HepG2 (cell line): ENCODE results near the gene GATAD2B. TPM values are rescaled to one million over a fixed set of nuclear protein-coding genes. Genes with fewer than 3 reads are reported as not detected.

Source experiments
- AKAP8 ChIP-seq: sonication (generic); formaldehyde crosslinking; IDR thresholded peaks from 2 replicates; pipeline ENCODE4 v1.5.1; 2020; ENCODE audit warnings: mild to moderate bottlenecking, missing genetic modification reagents
- ARID2 ChIP-seq: sonication (generic); formaldehyde crosslinking; IDR thresholded peaks from 2 replicates; pipeline ENCODE4 v1.8.1; 2022; ENCODE audit warnings: mild to moderate bottlenecking, missing genetic modification reagents, borderline replicate concordance
- GTF3A ChIP-seq: sonication (generic); formaldehyde crosslinking; conservative IDR thresholded peaks from 2 replicates; pipeline ENCODE4 v1.4.0; 2020; ENCODE audit warnings: mild to moderate bottlenecking, missing genetic modification reagents
- JUND ChIP-seq: sonication (generic); formaldehyde crosslinking; IDR thresholded peaks from 2 replicates; pipeline ENCODE4 v1.8.0; 2022; ENCODE audit warnings: mild to moderate bottlenecking, missing genetic modification reagents
- KLF12 ChIP-seq: sonication (generic); formaldehyde crosslinking; IDR thresholded peaks from 2 replicates; pipeline ENCODE4 v1.4.0; 2020; ENCODE audit warnings: missing genetic modification reagents, borderline replicate concordance
- NCOR1 ChIP-seq: fragments of 200-600 bp; sonication (generic); IDR thresholded peaks from 2 replicates; pipeline ENCODE4 v1.7.0; 2017; ENCODE audit warnings: antibody characterized with exemption, low read length, borderline replicate concordance
- NPAS2 ChIP-seq: sonication (generic); formaldehyde crosslinking; IDR thresholded peaks from 2 replicates; pipeline ENCODE4 v1.8.0; 2022; ENCODE audit warnings: mild to moderate bottlenecking, missing genetic modification reagents, borderline replicate concordance
- RBM22 ChIP-seq: fragments of 200-400 bp; formaldehyde crosslinking; optimal IDR thresholded peaks from 2 replicates; pipeline ENCODE3; 2017; ENCODE audit warnings: mild to moderate bottlenecking, low read length, moderate library complexity
- ZBTB7A ChIP-seq: sonication (generic); formaldehyde crosslinking; IDR thresholded peaks from 2 replicates; pipeline ENCODE4 v1.8.0; 2022; ENCODE audit warnings: mild to moderate bottlenecking, missing genetic modification reagents
- ZFY ChIP-seq: sonication (generic); formaldehyde crosslinking; IDR thresholded peaks from 2 replicates; pipeline ENCODE4 v1.4.0; 2020; ENCODE audit warnings: missing genetic modification reagents
- ZNF282 ChIP-seq: fragments of 450-650 bp; IDR thresholded peaks from 2 replicates; pipeline ENCODE4 v1.6.1; 2018; ENCODE audit not compliant: partially characterized antibody
- ZNF7 ChIP-seq: IDR thresholded peaks from 2 replicates; pipeline ENCODE4 v1.6.1; 2016; ENCODE audit warnings: missing biosample characterization, missing genetic modification reagents
- ZNF749 ChIP-seq: sonication (generic); formaldehyde crosslinking; IDR thresholded peaks from 2 replicates; pipeline ENCODE4 v1.8.0; 2022; ENCODE audit warnings: mild to moderate bottlenecking, missing genetic modification reagents, moderate library complexity, borderline replicate concordance
- polyA plus RNA-seq, 8 experiments: library from polyadenylated mRNA; depleted of rRNA in 3 of 8; stranded (reverse) in 7 of 8; unstranded in 1 of 8; fragments of >200 nt; fragmentation: Illumina TruSeq in 4 of 8; extraction: Trizol in 4 of 8; gene quantifications; 2 replicates each; pipeline versions ENCODE4 v1.2.1 to v1.2.3, GENCODE V29; 2011 to 2016; ENCODE audit warnings: low read depth in 4 of 8, missing spikeins in 1 of 8, mixed read lengths in 1 of 8; ENCODE audit not compliant: insufficient read depth in 1 of 8
- total RNA-seq, 5 experiments: library from RNA; depleted of rRNA; stranded (reverse); fragments of >200 nt; fragmentation: Illumina TruSeq; extraction: Trizol; gene quantifications; 2 replicates each; pipeline ENCODE4 v1.2.3, GENCODE V29; 2016; ENCODE audit warnings: low read depth in 1 of 5
- TF ChIP-seq, protein P1 (sequence below): sonication (generic); formaldehyde crosslinking; IDR thresholded peaks from 2 replicates; pipeline ENCODE4 v1.4.0; 2020; ENCODE audit warnings: missing genetic modification reagents
- TF ChIP-seq, protein P2 (sequence below): sonication (generic); formaldehyde crosslinking; IDR thresholded peaks from 2 replicates; pipeline ENCODE4 v1.4.0; 2020; ENCODE audit warnings: missing genetic modification reagents, low read depth, mild to moderate bottlenecking, borderline replicate concordance
- TF ChIP-seq, protein P3 (sequence below): sonication (generic); formaldehyde crosslinking; IDR thresholded peaks from 2 replicates; pipeline ENCODE4 v1.5.0; 2020; ENCODE audit warnings: missing genetic modification reagents, mild to moderate bottlenecking, borderline replicate concordance
- TF ChIP-seq, protein P4 (sequence below): sonication (generic); formaldehyde crosslinking; IDR thresholded peaks from 2 replicates; pipeline ENCODE4 v1.4.0; 2020; ENCODE audit warnings: mild to moderate bottlenecking, missing genetic modification reagents
- TF ChIP-seq, protein P5 (sequence below): sonication (generic); formaldehyde crosslinking; IDR thresholded peaks from 2 replicates; pipeline ENCODE4 v1.4.0; 2020; ENCODE audit warnings: mild to moderate bottlenecking, low read depth, missing genetic modification reagents
- TF ChIP-seq, protein P6 (sequence below): sonication (generic); formaldehyde crosslinking; IDR thresholded peaks from 2 replicates; pipeline ENCODE4 v1.4.0; 2020; ENCODE audit warnings: missing genetic modification reagents, borderline replicate concordance

GATAD2B gene
- total and polyA plus RNA-seq, 2 of the 13 experiments (the other 11 are each of a cell fraction or from before 2014, with no cell fraction given), result 3.2 to 5.2 TPM

DNA sequence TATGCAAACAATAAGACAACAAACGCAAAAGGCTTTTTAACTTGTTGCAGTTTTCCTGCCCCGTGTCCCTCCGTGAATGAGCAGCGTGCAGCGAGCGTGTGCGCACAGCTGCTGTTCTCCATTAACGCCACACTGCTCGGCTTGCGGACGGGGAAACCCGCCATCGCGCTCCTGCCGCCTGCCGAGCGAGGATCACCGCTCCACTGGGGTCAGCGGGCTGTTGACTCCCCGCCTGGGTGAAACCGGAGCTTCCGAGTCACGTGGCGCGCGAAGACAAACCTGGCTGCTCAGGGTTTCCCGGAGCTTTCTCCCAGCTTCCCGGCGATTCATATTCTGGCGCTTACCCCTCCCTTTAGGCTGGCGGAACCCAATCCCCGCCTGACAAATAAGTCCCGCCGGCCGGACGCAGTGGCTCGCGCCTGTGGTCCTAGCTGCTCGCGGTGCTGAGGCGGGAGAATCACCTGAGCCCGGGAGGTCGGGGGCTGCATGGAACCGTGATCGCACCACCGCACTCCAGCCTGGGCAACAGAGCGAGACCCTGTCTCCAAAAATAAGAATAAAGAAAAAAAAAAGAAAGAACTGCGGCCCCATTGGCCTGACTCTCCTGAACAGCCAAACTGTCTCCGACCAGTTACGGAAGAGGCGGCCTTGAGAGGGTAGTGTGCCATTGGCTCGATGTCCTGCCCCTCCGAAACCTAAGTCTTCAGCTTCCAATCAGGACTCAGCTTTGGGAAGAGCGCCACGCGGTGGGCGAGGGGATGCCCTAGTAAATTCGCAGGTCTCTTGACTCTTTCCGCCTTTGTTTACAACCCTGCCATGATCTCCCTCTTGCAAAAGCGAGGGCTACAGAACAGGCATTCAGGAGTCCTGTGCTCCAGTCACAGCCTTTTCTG is 44.6 kb upstream of the GATAD2B start, which contains the start of gene CREB3L4 (continued):
- TF ChIP-seq NCOR1, result 0 out of 2 replicates have a peak, but pooled peaks have one; percentile 9
- TF ChIP-seq, protein P1, sequence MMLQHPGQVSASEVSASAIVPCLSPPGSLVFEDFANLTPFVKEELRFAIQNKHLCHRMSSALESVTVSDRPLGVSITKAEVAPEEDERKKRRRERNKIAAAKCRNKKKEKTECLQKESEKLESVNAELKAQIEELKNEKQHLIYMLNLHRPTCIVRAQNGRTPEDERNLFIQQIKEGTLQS (CRISPR knock-in tag), result no peak
- TF ChIP-seq, protein P2, sequence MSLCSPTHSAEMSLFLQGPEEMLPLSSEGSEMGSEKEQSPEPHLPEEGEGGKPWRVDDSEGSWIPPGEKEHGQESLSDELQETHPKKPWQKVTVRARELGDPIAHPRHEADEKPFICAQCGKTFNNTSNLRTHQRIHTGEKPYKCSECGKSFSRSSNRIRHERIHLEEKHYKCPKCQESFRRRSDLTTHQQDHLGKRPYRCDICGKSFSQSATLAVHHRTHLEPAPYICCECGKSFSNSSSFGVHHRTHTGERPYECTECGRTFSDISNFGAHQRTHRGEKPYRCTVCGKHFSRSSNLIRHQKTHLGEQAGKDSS (CRISPR knock-in tag), result peak; percentile 63
- TF ChIP-seq, protein P3, sequence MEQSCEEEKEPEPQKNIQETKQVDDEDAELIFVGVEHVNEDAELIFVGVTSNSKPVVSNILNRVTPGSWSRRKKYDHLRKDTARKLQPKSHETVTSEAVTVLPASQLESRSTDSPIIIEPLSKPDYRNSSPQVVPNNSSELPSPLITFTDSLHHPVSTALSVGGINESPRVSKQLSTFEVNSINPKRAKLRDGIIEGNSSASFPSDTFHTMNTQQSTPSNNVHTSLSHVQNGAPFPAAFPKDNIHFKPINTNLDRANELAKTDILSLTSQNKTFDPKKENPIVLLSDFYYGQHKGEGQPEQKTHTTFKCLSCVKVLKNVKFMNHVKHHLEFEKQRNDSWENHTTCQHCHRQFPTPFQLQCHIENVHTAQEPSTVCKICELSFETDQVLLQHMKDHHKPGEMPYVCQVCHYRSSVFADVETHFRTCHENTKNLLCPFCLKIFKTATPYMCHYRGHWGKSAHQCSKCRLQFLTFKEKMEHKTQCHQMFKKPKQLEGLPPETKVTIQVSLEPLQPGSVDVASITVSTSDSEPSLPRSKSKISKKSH (CRISPR knock-in tag), result peak; percentile 90
- TF ChIP-seq JUND (CRISPR knock-in tag), result no peak
- no peak for TF ChIP-seq RBM22
- peak; percentile 62; the same call in 1 of the 2 replicates for TF ChIP-seq ZBTB7A (CRISPR knock-in tag)
- no peak; the same call in 1 of the 2 replicates for TF ChIP-seq KLF12 (CRISPR knock-in tag)
- peak; percentile 31; the same call in 1 of the 2 replicates for TF ChIP-seq ZNF749 (CRISPR knock-in tag)
- TF ChIP-seq AKAP8, result peak; percentile 83
- TF ChIP-seq, protein P4, sequence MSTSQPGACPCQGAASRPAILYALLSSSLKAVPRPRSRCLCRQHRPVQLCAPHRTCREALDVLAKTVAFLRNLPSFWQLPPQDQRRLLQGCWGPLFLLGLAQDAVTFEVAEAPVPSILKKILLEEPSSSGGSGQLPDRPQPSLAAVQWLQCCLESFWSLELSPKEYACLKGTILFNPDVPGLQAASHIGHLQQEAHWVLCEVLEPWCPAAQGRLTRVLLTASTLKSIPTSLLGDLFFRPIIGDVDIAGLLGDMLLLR (CRISPR knock-in tag), result no peak
- no peak for TF ChIP-seq ZNF282
- no peak for TF ChIP-seq GTF3A (CRISPR knock-in tag)
- peak; percentile 74 for TF ChIP-seq ZFY (CRISPR knock-in tag)
- TF ChIP-seq, protein P5, sequence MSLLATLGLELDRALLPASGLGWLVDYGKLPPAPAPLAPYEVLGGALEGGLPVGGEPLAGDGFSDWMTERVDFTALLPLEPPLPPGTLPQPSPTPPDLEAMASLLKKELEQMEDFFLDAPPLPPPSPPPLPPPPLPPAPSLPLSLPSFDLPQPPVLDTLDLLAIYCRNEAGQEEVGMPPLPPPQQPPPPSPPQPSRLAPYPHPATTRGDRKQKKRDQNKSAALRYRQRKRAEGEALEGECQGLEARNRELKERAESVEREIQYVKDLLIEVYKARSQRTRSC (CRISPR knock-in tag), result peak; percentile 22; the same call in 1 of the 2 replicates
- TF ChIP-seq ARID2 (CRISPR knock-in tag), result peak; percentile 93; the same call in 1 of the 2 replicates
- TF ChIP-seq NPAS2 (CRISPR knock-in tag), result no peak
- TF ChIP-seq, protein P6, sequence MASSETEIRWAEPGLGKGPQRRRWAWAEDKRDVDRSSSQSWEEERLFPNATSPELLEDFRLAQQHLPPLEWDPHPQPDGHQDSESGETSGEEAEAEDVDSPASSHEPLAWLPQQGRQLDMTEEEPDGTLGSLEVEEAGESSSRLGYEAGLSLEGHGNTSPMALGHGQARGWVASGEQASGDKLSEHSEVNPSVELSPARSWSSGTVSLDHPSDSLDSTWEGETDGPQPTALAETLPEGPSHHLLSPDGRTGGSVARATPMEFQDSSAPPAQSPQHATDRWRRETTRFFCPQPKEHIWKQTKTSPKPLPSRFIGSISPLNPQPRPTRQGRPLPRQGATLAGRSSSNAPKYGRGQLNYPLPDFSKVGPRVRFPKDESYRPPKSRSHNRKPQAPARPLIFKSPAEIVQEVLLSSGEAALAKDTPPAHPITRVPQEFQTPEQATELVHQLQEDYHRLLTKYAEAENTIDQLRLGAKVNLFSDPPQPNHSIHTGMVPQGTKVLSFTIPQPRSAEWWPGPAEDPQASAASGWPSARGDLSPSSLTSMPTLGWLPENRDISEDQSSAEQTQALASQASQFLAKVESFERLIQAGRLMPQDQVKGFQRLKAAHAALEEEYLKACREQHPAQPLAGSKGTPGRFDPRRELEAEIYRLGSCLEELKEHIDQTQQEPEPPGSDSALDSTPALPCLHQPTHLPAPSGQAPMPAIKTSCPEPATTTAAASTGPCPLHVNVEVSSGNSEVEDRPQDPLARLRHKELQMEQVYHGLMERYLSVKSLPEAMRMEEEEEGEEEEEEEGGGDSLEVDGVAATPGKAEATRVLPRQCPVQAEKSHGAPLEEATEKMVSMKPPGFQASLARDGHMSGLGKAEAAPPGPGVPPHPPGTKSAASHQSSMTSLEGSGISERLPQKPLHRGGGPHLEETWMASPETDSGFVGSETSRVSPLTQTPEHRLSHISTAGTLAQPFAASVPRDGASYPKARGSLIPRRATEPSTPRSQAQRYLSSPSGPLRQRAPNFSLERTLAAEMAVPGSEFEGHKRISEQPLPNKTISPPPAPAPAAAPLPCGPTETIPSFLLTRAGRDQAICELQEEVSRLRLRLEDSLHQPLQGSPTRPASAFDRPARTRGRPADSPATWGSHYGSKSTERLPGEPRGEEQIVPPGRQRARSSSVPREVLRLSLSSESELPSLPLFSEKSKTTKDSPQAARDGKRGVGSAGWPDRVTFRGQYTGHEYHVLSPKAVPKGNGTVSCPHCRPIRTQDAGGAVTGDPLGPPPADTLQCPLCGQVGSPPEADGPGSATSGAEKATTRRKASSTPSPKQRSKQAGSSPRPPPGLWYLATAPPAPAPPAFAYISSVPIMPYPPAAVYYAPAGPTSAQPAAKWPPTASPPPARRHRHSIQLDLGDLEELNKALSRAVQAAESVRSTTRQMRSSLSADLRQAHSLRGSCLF (CRISPR knock-in tag), result peak; percentile 12; the same call in 1 of the 2 replicates
- no peak for TF ChIP-seq ZNF7 (CRISPR knock-in tag)
